PFSK-1 (cell line): ENCODE measurements around the gene PPP1R9A.

Experiments used
- FOXP2 ChIP-seq: optimal IDR thresholded peaks from 2 replicates; pipeline ENCODE3; 2011; ENCODE audit warnings: borderline replicate concordance, control low read depth, inconsistent platforms; ENCODE audit not compliant: insufficient read depth; ENCODE audit errors: extremely low read length, extremely low read depth
- POLR2AphosphoS5 ChIP-seq: IDR thresholded peaks from 2 replicates; pipeline ENCODE4 v1.6.1; 2012; ENCODE audit warnings: low read depth, mild to moderate bottlenecking, control low read depth, low read length, moderate library complexity
- SIN3A ChIP-seq: IDR thresholded peaks from 2 replicates; pipeline ENCODE4 v1.6.1; 2012; ENCODE audit warnings: mild to moderate bottlenecking, low read length, moderate library complexity, borderline replicate concordance; ENCODE audit not compliant: insufficient read depth
- TAF1 ChIP-seq: IDR thresholded peaks from 2 replicates; pipeline ENCODE4 v1.6.1; 2012; ENCODE audit warnings: low read length, control low read depth, borderline replicate concordance; ENCODE audit not compliant: insufficient read depth
- TF ChIP-seq, protein P1 (sequence below), 2 experiments: IDR thresholded peaks; 2 replicates each; pipeline versions ENCODE4 v1.6.1 to v1.8.0; 2011 to 2012; ENCODE audit warnings: low read depth in 2 of 2, low read length in 2 of 2, control low read depth in 1 of 2, inconsistent platforms in 1 of 2, mild to moderate bottlenecking in 1 of 2, moderate library complexity in 1 of 2; ENCODE audit not compliant: insufficient read depth in 1 of 2

Gene PPP1R9A

DNA sequence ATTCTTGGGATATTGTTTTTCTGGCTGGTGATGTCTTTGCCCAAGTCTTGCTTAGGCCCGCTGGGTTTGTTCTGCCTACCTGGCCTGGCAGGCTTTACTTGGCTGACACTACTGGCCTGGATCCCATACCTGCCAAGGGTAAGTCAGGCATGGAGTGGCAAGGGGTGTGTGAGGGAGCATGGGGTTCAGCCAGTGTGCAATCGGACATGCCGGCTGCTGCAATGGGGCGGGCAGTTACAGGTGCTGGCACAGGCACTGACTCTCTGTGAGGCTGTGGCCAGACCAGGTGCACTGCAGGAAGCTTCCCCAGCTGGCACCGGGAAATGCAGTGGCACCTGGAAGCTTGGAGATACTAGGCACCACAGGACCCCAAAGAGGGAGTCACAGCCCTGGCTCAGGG lies 248.6 kb downstream of the PPP1R9A start:
- TF ChIP-seq POLR2AphosphoS5: no peak
- TF ChIP-seq, protein P1, sequence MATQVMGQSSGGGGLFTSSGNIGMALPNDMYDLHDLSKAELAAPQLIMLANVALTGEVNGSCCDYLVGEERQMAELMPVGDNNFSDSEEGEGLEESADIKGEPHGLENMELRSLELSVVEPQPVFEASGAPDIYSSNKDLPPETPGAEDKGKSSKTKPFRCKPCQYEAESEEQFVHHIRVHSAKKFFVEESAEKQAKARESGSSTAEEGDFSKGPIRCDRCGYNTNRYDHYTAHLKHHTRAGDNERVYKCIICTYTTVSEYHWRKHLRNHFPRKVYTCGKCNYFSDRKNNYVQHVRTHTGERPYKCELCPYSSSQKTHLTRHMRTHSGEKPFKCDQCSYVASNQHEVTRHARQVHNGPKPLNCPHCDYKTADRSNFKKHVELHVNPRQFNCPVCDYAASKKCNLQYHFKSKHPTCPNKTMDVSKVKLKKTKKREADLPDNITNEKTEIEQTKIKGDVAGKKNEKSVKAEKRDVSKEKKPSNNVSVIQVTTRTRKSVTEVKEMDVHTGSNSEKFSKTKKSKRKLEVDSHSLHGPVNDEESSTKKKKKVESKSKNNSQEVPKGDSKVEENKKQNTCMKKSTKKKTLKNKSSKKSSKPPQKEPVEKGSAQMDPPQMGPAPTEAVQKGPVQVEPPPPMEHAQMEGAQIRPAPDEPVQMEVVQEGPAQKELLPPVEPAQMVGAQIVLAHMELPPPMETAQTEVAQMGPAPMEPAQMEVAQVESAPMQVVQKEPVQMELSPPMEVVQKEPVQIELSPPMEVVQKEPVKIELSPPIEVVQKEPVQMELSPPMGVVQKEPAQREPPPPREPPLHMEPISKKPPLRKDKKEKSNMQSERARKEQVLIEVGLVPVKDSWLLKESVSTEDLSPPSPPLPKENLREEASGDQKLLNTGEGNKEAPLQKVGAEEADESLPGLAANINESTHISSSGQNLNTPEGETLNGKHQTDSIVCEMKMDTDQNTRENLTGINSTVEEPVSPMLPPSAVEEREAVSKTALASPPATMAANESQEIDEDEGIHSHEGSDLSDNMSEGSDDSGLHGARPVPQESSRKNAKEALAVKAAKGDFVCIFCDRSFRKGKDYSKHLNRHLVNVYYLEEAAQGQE (IDR thresholded peaks at IDR 0.05; ENCODE audit: insufficient read depth in 1 of 2, low read depth in 2 of 2, low read length in 2 of 2): no peak
- no peak for TF ChIP-seq FOXP2
- no peak for TF ChIP-seq SIN3A
- TF ChIP-seq TAF1: no peak

DNA sequence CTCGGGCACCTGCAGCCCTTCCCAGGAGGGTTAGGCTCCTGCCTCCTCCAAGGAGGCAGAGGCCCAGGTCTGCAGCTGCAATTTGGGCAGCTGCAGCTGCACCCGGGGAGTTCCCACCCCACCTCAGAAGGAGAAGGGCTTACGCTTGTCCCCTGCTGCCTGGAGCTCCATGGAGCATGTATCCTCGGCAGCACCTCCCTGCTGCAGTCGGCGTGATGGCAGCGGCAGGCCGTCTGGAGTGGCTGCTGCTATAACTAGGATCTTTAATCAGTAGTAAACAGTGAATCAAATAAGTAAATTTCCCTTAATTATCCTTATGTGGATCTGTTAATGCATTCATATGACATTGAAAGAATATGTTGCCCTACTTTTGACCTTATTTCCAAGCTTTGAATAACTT lies 250.0 kb downstream of the PPP1R9A start:
- no peak for TF ChIP-seq POLR2AphosphoS5
- TF ChIP-seq, protein P1 (IDR thresholded peaks at IDR 0.05; ENCODE audit: insufficient read depth in 1 of 2, low read depth in 2 of 2, low read length in 2 of 2): no peak
- no peak for TF ChIP-seq FOXP2

DNA sequence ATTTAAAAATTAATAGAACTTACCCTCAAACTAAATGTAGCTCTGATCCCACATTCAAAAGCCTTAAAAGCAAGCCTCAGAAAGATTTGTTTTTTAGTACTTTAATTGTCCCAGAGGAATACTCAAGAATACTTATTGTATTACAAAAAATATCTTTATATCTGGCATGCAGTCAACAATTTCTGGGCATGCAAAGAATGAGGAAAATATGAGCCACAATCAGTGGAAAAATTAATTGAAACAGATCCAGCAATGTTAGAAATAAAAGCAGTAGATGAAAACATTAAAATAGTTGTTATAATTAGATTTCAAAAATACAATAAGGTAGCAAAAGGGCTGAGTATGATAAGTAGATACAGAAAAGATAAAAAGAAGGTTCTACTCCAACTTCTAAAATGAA lies 262.3 kb downstream of the PPP1R9A start:
- TF ChIP-seq, protein P1 (IDR thresholded peaks at IDR 0.05; ENCODE audit: insufficient read depth in 1 of 2, low read depth in 2 of 2, low read length in 2 of 2): no peak
- TF ChIP-seq FOXP2 (no peak), POLR2AphosphoS5 (no peak), TAF1 (no peak), SIN3A (no peak)

DNA sequence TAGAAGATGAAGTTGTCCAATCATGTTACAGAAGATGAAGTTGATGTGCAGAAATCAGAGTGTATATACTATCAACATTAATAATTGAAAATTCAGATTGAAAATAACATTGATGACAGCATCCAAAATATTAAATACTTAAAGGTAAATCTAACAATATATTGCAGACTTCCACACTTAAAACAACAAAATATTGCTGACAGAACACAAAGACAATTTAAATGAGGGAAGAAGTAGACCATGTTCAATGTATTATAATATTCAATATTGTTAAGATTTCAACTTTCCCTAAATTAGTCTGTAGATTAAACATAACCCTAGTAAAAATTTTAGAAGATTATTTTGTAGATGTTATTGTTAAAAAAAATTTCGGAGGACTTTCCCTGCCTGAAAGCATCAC lies 265.0 kb downstream of the PPP1R9A start:
- TF ChIP-seq FOXP2: no peak
- TF ChIP-seq POLR2AphosphoS5: no peak
- TF ChIP-seq, protein P1 (IDR thresholded peaks at IDR 0.05; ENCODE audit: insufficient read depth in 1 of 2, low read depth in 2 of 2, low read length in 2 of 2): no peak
- TF ChIP-seq TAF1: no peak
- TF ChIP-seq SIN3A: no peak

DNA sequence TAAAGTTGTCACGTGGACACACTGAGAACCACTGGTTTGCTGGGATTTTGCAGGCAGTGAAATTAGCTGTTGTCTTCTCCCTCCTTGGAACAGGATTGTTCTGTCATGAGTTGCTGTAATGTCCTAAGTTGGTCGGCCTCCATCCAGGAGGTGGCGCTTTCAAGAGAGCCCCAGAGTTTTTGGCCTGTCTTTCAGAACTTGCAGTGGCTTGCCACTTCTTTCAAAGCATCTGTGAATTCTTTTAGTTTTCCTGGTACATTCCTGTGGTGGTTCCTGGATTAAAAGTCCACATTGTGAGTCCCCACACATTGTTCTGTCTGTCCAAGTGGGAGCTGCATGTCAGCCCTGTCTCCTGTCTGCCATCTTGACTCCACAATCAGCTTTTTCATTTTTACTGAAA lies 283.1 kb downstream of the PPP1R9A start:
- TF ChIP-seq SIN3A: no peak
- no peak for TF ChIP-seq POLR2AphosphoS5
- no peak for TF ChIP-seq TAF1
- no peak for TF ChIP-seq FOXP2
